IMR-90 (cell line): ENCODE measurements around the gene CLEC4G. TPM values are rescaled to one million over a fixed set of nuclear protein-coding genes. Genes with fewer than 3 reads are reported as not detected.

ENCODE experiments used
- ATAC-seq: fragments of 200-7000 bp; cut with Tn5 transposase; 2 replicates; pipeline ENCODE4 v1.9.1; 2020; ENCODE audit warnings: low read depth, mild to moderate bottlenecking, moderate library complexity
- BruUV-seq: library from RNA; stranded (reverse); fragments of 400-500 nt; replicated peaks from 2 replicates; lab custom pipeline; 2021; lab: Mats Ljungman, UMichigan
- CTCF ChIA-PET: fragments of 300-600 bp; formaldehyde crosslinking; extraction: SDS; loops from one replicate; lab custom pipeline; 2021; ENCODE audit warnings: antibody characterized with exemption; lab: Yijun Ruan, JAX
- POLR2A ChIA-PET: fragments of 300-600 bp; sonication (Branson Sonifier 250); formaldehyde crosslinking; loops from one replicate; lab custom pipeline; 2022; ENCODE audit warnings: antibody characterized with exemption; ENCODE audit not compliant: unreplicated experiment; lab: Charles Lee
- DNase-seq: peaks from one replicate; pipeline ENCODE4 v3.0.0; 2013
- H2AFZ ChIP-seq: replicated peaks from 2 replicates; pipeline ENCODE3; 2013; ENCODE audit warnings: low read length, mild to moderate bottlenecking; ENCODE audit not compliant: poor library complexity
- H2AK5ac ChIP-seq: 2 replicates; pipeline ENCODE4 v1.6.1; 2013; ENCODE audit warnings: low read depth, low read length, inconsistent platforms
- H2AK9ac ChIP-seq: replicated peaks from 2 replicates; pipeline ENCODE3; 2013; ENCODE audit warnings: mild to moderate bottlenecking, low read depth, low read length, moderate library complexity; ENCODE audit not compliant: poor library complexity
- H2BK120ac ChIP-seq: 2 replicates; pipeline ENCODE4 v1.6.1; 2013; ENCODE audit warnings: low read depth, low read length, inconsistent platforms
- H2BK15ac ChIP-seq: 3 replicates; pipeline ENCODE4 v1.6.1; 2013; ENCODE audit warnings: low read depth, low read length, inconsistent platforms
- H2BK20ac ChIP-seq: 2 replicates; pipeline ENCODE4 v1.6.1; 2013; ENCODE audit warnings: low read depth, mild to moderate bottlenecking, inconsistent platforms, low read length, moderate library complexity
- H2BK5ac ChIP-seq: 2 replicates; pipeline ENCODE4 v1.6.1; 2013; ENCODE audit warnings: mild to moderate bottlenecking, low read depth, low read length, inconsistent platforms; ENCODE audit not compliant: poor library complexity, severe bottlenecking
- H3K14ac ChIP-seq: replicated peaks from 2 replicates; pipeline ENCODE4 v1.6.1; 2013; ENCODE audit warnings: low read depth, low read length, inconsistent platforms
- H3K18ac ChIP-seq: 2 replicates; pipeline ENCODE4 v1.6.1; 2013; ENCODE audit warnings: low read depth, low read length, control low read depth
- H3K23ac ChIP-seq: 2 replicates; pipeline ENCODE4 v1.6.1; 2013; ENCODE audit warnings: low read depth, low read length, inconsistent platforms
- H3K27ac ChIP-seq: 2 replicates; pipeline ENCODE4 v1.5.1; 2013; ENCODE audit warnings: mild to moderate bottlenecking, control low read depth, low read length; ENCODE audit not compliant: insufficient read depth
- H3K27me3 ChIP-seq: 2 replicates; pipeline ENCODE4 v1.6.1; 2013; ENCODE audit warnings: low read length; ENCODE audit not compliant: control insufficient read depth, insufficient read depth
- H3K36me3 ChIP-seq: 2 replicates; pipeline ENCODE4 v1.6.1; 2013; ENCODE audit warnings: low read length, mixed read lengths; ENCODE audit not compliant: control insufficient read depth, insufficient read depth
- H3K4ac ChIP-seq: 2 replicates; pipeline ENCODE4 v1.6.1; 2013; ENCODE audit warnings: low read depth, low read length, inconsistent platforms
- H3K4me1 ChIP-seq: 2 replicates; pipeline ENCODE4 v1.6.1; 2013; ENCODE audit warnings: low read length, mixed read lengths; ENCODE audit not compliant: control insufficient read depth, insufficient read depth
- H3K4me2 ChIP-seq: 2 replicates; pipeline ENCODE4 v1.6.1; 2013; ENCODE audit warnings: low read depth, mild to moderate bottlenecking, control low read depth, low read length, moderate library complexity
- H3K4me3 ChIP-seq: 2 replicates; pipeline ENCODE4 v1.5.1; 2013; ENCODE audit warnings: low read depth, mild to moderate bottlenecking, control low read depth, low read length, moderate library complexity; ENCODE audit not compliant: insufficient read depth
- H3K56ac ChIP-seq: 2 replicates; pipeline ENCODE4 v1.6.1; 2013; ENCODE audit warnings: low read length, inconsistent platforms; ENCODE audit not compliant: insufficient read depth; ENCODE audit errors: extremely low read depth
- H3K79me1 ChIP-seq, 2 experiments: 2 replicates each; pipeline ENCODE4 v1.6.1; 2013; ENCODE audit warnings: low read length in 2 of 2, inconsistent platforms in 1 of 2, low read depth in 1 of 2
- H3K9ac ChIP-seq: 2 replicates; pipeline ENCODE4 v1.6.1; 2013; ENCODE audit warnings: low read depth, low read length, control low read depth
- H3K9me1 ChIP-seq: 2 replicates; pipeline ENCODE4 v1.6.1; 2013; ENCODE audit warnings: low read length, inconsistent platforms; ENCODE audit not compliant: insufficient read depth
- H3K9me3 ChIP-seq: 2 replicates; pipeline ENCODE4 v1.6.1; 2013; ENCODE audit warnings: low read length; ENCODE audit not compliant: control insufficient read depth, insufficient read depth
- H4K20me1 ChIP-seq: 2 replicates; pipeline ENCODE4 v1.6.1; 2013; ENCODE audit warnings: low read length, inconsistent platforms; ENCODE audit not compliant: insufficient read depth
- H4K5ac ChIP-seq: 2 replicates; pipeline ENCODE4 v1.6.1; 2013; ENCODE audit warnings: mild to moderate bottlenecking, low read depth, low read length, control low read depth
- H4K8ac ChIP-seq, 2 experiments: 2 replicates each; pipeline ENCODE4 v1.6.1; 2013; ENCODE audit warnings: low read depth in 2 of 2, low read length in 2 of 2, control low read depth in 1 of 2, inconsistent platforms in 1 of 2
- H4K91ac ChIP-seq: 2 replicates; pipeline ENCODE4 v1.6.1; 2013; ENCODE audit warnings: low read depth, low read length, inconsistent platforms; ENCODE audit not compliant: insufficient read depth
- CEBPB ChIP-seq: IDR thresholded peaks from 2 replicates; pipeline ENCODE4 v1.6.1; 2012; ENCODE audit warnings: low read depth, low read length, improper control_type of control experiment
- MAZ ChIP-seq: IDR thresholded peaks from 2 replicates; pipeline ENCODE4 v1.6.1; 2012; ENCODE audit warnings: low read depth, mild to moderate bottlenecking, low read length, improper control_type of control experiment, moderate library complexity, borderline replicate concordance
- MXI1 ChIP-seq: IDR thresholded peaks from 2 replicates; pipeline ENCODE4 v1.6.1; 2012; ENCODE audit warnings: low read depth, mild to moderate bottlenecking, low read length, moderate library complexity, borderline replicate concordance
- NFE2L2 ChIP-seq: fragments of 150-350 bp; IDR thresholded peaks from 2 replicates; pipeline ENCODE4 v1.6.1; 2016; ENCODE audit warnings: low read depth, mild to moderate bottlenecking, low read length
- RAD21 ChIP-seq: IDR thresholded peaks from 2 replicates; pipeline ENCODE4 v1.6.1; 2012; ENCODE audit warnings: low read length, improper control_type of control experiment
- RCOR1 ChIP-seq: IDR thresholded peaks from 2 replicates; pipeline ENCODE4 v1.6.1; 2012; ENCODE audit warnings: mild to moderate bottlenecking, low read length, improper control_type of control experiment; ENCODE audit not compliant: insufficient replicate concordance
- SMC3 ChIP-seq: fragments of 150-350 bp; IDR thresholded peaks from 2 replicates; pipeline ENCODE4 v1.6.1; 2016; ENCODE audit warnings: low read depth, mild to moderate bottlenecking, antibody characterized with exemption, low read length, moderate library complexity
- WGBS, 2 experiments: methylation state at CpG; one replicate each; pipeline versions ENCODE4 v1.1.5 to v1.1.7; 2013; ENCODE audit warnings: missing lambda C conversion rate in 2 of 2; ENCODE audit not compliant: insufficient read length in 1 of 2; ENCODE audit errors: extremely low coverage in 2 of 2; 5-methylcytosine and 5-hydroxymethylcytosine counted together
- dilution Hi-C: fragments of 300-500 bp; cut with HindIII; formaldehyde crosslinking; loops from one replicate; pipeline ENCODE4 v1.14.3; 2018; ENCODE audit warnings: low sequenced_read_pairs; ENCODE audit not compliant: unreplicated experiment
- in situ Hi-C: fragments of 300-500 bp; cut with MboI; formaldehyde crosslinking; loops from 3 replicates; pipeline ENCODE4 v1.14.3; 2019; ENCODE audit warnings: low sequenced_read_pairs, inconsistent platforms, mixed read lengths
- intact Hi-C: fragments of 100-400 bp; cut with micrococcal nuclease; formaldehyde crosslinking; loops from 2 replicates; pipeline ENCODE4 v1.10.0; 2022
- polyA plus RNA-seq, 3 experiments: library from polyadenylated mRNA; depleted of rRNA; stranded (reverse); fragments of >200 nt; gene quantifications; 2 replicates each; pipeline ENCODE4 v1.2.3, GENCODE V29; 2012; ENCODE audit warnings: low replicate concordance in 1 of 3
- total RNA-seq: library from RNA; depleted of rRNA; stranded (reverse); fragments of >200 nt; gene quantifications from 2 replicates; pipeline ENCODE4 v1.2.3, GENCODE V29; 2012

Gene CLEC4G
- total and polyA plus RNA-seq, 2 of the 4 experiments (the other 2 are of a cell fraction), result not detected

DNA sequence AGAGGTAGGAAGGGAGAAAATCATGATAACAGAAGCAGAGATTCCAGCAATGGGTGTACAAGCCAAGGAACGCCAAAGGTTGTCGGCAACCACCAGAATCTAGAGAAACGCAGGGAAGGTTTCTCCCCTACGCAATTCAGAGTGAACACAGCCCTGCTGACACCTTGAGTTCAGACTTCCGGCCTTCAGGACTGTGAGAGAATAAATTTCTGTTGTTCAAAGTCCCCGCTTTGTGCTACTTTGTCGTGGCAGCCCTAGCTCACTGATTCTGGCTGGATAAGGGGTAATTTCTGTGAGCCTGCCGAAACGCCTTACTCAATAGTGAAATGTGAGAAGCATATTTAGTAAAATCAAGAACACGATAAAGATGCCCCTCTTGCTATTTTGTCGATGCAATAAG, 5.3 kb upstream of the CLEC4G start:
- Histone ChIP-seq H2BK5ac (no peak overlapping the region), H3K56ac (no peak overlapping the region), H3K14ac (no peak overlapping the region), H3K36me3 (no peaks in the 10 kb centered on the region), H3K18ac (no peak overlapping the region), H4K8ac (no peak overlapping the region), H2AK9ac (no peak overlapping the region), H3K4ac (no peak overlapping the region), H3K79me1 (no peaks in the 10 kb centered on the region), H3K27me3 (peaks cover 15% of the 10 kb centered on the region), H3K27ac (no peak overlapping the region), H2AFZ (no peak overlapping the region), H3K9me3 (no peaks in the 10 kb centered on the region), H3K4me3 (no peak overlapping the region), H3K4me1 (no peaks in the 10 kb centered on the region), H2AK5ac (no peak overlapping the region), H3K4me2 (no peak overlapping the region), H2BK120ac (no peak overlapping the region), H4K20me1 (no peaks in the 10 kb centered on the region), H3K9ac (no peak overlapping the region), H3K23ac (no peak overlapping the region), H3K9me1 (no peaks in the 10 kb centered on the region), H4K5ac (no peak overlapping the region), H4K91ac (no peak overlapping the region), H2BK20ac (no peak overlapping the region), H2BK15ac (no peak overlapping the region)
- TF ChIP-seq RAD21 (no peak), NFE2L2 (no peak), SMC3 (no peak), MXI1 (no peak), CEBPB (no peak), MAZ (no peak), RCOR1 (no peak)
- no peak for DNase-seq
- dilution Hi-C loops (no loop called here), intact Hi-C loops (no loop called here), in situ Hi-C loops (no loop called here)
- CTCF ChIA-PET, result no interaction called here
- no TSS peak for BruUV-seq
- no peak for ATAC-seq
- WGBS, 2 experiments, result no CpG with 5 or more reads among the region's 11 CpGs
- POLR2A ChIA-PET, result no interaction called here
